T-helper 1 cell treated with Interleukin-12 subunit alpha and Interleukin-12 subunit beta and Interleukin-4 antibody, amounts not matched to agents 30 ng/mL and 1 ng/mL, for 36 hours (primary cell): ENCODE measurements around the gene RUNX3. TPM values are rescaled to one million over a fixed set of nuclear protein-coding genes. Genes with fewer than 3 reads are reported as not detected.
"Not testable (repeated sequence)": the region's sequence is repeated elsewhere in the genome, so short reads cannot be mapped to it uniquely, and the experiment has no call there.

Experiments
- intact Hi-C: fragments of 100-400 bp; cut with micrococcal nuclease; formaldehyde crosslinking; loops from one replicate; pipeline ENCODE4 v1.15.1; 2024
- total RNA-seq: library from RNA; stranded (reverse); gene quantifications from 2 replicates; pipeline ENCODE4 v1.2.3, GENCODE V29; 2022

RUNX3 gene
- total RNA-seq = 179 and 186 TPM in 2 replicates

DNA sequence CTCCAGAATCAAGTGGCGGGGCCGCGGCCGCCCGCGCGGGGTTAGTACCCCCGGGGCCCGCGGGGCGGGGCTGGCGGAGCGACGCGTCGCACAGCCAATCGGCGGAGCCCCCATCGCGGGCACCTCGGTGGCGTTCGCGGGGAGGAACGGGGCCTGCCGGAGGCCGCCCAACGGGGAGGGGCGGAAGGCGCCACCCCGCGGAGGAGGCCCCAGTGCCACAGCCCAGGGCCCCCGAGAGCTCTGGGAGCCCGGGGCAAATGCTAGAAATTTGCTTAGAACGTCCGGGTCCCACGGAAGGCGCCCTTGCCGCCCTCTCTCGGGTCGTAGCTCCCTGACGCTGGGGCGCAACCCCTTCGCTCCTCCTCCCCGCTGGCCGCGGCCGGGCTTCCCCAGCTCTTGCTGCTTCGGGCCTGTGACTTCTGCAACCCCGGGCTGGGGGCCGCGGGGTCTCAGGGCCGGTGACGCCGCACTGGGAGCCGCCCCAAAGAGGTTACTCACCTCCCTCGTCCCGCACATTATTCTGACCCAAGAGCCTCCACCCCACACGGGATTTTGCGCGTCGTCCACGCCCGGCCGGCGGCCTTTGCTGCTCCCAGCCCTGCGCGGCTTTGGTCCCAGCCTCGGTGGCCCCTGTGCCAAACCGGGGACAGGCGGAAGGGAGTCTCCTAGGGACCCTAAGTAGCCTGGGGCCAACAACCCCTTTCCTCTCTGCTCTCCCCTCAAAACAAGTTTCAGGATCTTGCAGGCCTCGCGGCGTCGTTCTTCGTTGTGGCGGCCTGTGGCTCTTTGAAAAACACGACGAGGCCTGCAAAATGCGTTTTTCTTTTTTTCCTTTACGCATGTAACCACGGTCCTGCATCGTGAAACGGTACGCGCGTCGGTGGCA, at the start of gene RUNX3:
Gene RUNX3, minus strand, starts transcription at position 17 of the 886 bp plus-strand sequence. CDS start 408 bp downstream, outside the sequence.
- intact Hi-C loops = loop anchor here (1.0 kb wide), 3 partner anchors 25 to 107 kb away; no protein-coding TSS in a partner anchor

DNA sequence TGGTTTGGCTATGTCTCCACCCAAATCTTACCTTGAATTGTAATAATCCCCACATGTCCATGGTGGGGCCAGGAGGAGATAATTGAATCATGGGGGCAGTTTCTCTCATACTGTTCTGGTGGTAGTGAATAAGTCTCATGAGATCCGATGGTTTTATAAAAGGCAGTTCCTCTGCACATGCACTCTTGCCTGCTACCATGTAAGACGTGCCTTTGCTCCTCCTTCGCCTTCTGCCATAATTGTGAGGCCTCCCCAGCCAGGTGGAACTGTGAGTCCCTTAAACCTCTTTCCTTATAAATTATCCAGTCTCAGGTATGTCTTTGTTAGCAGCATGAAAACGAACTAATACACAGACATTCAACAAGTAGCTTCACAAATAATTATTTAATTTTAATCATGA, 49.2 kb upstream of the RUNX3 start:
- intact Hi-C loops = not testable (repeated sequence)

DNA sequence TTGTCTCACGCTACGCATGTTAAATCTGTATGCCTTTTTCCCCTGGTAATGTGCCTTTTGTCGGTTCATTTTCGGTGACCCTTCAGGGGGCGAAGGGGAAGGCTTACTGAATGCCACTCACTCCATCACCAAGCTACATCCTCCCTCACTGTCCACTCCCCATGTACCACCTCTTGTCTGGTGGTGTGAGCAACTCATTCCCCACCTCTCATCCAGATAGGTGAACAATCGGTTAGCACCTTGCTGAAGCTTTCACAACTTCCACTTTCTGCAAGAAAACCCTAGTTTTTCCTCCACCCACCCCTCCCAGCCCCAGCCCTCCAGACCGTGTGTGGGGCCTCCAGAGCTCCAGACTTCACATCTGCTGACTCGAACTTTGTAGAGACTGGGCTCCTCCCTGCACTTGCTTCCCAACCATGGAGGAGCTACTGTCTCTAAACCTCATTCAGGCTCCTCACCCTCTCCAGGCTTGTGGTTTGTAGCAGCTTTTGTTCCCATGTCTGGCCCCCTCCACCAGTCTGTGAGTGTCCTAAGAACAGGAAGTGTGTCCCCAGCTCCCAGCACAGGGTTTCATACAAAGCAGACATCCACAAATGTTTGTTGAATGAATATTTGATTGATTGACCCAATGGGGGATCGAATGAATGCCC, 48.4 kb upstream of the RUNX3 start:
- intact Hi-C loops = no loop called here

DNA sequence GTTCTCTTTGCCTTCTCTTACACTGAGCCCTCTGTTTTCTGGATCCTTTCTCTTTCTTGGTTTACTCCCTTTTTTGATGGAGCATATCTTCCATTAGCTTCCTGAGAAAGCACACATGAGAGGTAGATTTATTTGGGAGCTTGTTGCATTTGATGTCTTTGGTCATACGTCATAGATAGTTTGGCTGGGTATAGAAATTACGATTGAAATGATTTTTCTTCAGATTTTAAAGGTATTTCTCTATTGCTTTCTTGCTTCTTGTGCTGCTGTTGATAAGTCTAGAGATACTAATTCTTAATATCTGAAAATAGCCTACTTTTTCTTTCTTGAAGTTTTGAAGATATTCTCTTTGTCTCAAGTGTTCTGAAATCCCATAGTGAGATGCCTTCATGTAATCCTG, 45.3 kb upstream of the RUNX3 start:
- intact Hi-C loops = no loop called here

DNA sequence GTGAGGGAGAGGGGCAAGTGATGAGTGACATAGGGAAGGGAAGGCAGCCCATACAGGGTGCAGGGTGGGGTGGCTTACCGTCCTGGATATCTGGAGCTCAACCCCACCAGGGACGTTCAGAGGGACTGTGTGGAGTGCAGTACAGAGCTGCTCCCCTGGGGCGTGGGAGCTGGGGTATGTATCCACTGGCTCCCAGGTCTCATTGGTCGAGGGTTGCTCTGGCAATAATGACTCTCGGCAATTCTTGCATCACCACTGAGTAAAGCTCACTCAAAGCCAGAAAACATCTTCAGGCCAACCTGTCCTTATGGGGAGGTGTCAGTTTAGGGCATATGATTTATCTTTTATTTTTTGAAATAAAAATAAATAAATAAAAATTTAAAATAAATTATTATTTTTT, 43.2 kb upstream of the RUNX3 start:
- intact Hi-C loops = no loop called here

DNA sequence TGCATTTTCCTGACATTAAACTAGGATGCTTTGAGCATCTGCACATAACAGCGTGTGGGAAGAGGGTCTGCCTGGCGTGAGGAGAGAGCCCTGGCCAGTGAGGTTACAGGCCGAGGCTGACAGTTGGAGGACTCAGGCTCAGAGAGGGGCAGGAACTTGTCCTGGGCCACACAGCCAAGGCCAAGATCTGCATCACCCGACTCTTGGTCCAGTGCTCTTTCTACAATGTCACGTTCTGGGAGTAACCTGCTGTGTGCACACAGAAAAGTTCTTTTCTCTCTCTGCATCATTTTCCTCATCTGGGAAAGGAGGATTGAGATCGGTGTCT, 42.8 kb upstream of the RUNX3 start:
- intact Hi-C loops = no loop called here

DNA sequence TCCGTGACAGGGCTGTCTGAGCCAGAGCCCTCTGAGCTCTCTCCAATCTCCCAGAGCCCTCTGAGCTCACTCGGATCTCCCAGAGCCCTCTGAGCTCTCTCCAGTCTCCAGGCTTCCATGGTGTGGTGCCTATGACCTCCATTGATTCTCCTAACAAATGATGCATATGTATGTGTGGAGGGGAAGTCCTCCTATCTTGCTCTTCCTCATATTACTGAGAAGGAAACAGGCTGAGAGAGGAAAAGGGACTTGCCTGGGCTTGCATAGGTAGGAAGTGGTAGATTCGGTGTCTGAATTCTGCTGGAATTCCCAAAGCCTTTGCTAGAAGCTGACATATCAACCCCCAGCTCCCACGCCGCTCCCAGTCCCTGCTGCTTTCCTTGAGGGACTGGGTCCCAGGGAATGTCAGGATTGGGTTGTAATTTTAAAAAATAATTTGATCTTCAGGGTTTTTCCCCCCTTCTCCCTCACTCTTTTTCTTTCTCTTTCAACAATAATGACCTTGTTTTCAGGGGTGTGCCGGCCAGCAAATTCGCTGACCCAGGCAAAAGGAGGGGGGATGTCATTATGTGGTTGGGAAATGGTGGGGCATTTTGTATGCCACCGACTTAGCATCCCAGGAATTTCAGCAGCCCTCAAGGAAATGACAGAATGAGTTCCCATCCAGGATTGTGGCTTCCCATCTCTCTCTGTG, 42.3 kb upstream of the RUNX3 start:
- intact Hi-C loops = no loop called here

DNA sequence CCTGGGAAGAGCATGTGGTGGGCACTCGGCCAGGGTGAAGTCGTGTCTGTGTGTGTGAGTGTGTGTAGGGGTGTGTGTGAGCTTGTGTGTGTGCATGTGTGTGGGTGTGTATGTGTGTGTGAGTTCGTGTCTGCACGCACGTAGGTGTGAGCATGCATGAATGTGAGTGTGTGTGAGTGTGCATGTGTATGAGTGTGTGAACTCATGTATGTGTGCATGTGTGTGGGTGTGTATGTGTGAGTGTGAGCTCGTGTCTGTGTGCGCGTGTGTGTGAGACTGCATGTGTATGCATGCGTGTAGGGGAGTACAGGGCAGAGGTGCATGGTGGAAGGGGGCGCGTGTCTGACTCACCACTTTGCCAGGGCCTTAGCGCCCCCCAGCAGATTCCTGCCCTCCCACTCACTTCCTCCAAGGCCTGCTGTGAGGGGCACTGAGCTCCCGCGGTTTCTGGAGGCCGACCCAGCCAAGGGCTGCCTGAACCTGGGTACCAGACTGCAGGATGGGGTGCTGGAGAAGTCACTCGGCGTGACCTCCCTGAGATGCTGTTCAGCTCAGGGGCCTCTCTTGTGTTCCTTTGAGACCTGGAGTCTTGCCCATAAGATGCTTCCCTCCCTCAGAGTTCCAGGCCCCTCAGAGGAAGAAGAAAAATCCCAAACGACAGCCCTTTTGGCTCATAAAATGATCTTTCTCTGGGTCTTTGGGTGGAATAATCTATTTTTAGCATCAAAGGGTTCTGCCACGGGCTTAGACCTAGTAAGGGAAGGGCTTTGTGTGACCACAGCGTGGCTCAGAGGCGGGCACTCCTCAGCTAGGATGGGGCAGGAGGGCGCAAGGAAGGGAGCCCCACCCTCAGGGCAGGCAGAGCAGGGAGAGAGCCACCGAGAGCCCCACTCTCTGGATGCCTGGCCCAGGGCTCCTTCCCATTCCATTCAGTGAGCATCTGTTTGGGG, 41.1 kb upstream of the RUNX3 start:
- intact Hi-C loops = no loop called here

DNA sequence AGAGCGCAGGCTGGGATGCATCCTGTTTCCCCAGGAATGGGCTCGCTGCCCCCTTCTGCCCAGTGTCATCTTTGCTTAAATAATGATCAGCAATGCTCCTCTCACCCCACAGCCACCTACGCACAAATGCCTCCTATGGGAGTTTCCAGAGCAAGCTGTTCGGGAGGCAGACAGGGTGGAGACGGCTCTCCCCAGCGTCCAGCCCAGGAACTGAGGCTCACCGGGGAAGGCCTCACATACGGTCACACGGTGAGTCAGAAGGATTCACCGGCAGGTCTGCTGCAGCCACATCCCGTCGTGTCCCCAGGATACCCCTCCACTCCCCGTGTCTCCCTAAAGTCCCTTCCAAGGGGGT, 40.3 kb upstream of the RUNX3 start:
- intact Hi-C loops = no loop called here

DNA sequence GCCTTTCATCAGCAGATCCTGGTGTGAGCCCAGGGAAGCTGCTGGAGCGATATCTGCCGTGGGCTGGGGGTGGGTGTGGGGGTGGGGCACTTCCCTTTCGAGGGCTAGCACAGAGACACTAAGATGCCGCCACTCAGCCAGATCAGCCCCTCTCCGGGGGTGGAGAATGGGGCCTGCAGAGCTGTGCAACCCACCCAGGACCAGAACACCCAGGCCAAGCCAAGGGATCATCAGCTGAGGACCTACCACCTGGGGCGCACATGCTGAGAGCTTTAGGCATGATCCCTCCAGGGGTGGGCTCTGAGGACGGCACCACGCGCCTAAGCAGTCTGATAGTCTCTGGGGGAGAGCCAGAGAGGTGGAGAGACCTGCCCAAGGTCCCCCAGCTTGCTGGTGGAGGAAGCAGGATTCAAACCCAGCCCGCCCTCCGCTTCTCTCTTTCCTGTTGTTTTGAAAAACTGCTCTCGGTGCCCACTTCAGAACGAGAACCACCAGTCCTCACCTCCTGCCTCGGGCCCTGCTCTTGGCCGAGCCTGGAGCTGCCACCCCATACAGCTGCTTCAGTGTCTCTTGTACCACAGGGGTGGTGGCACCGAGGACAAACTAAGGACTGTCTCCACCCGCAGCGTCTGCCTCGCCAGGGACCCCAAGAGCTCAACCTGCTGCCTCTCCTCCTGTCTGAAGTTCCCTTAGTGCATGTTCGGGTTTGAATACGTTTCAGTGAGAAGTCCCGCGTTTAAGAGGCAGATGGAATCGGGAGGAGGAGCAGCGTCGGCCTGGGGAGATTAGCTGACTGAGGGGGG, 39.7 kb upstream of the RUNX3 start:
- intact Hi-C loops = loop anchor here (10.0 kb wide), 1 partner anchor 265 kb away; the partner anchor contains the start of gene SYF2

DNA sequence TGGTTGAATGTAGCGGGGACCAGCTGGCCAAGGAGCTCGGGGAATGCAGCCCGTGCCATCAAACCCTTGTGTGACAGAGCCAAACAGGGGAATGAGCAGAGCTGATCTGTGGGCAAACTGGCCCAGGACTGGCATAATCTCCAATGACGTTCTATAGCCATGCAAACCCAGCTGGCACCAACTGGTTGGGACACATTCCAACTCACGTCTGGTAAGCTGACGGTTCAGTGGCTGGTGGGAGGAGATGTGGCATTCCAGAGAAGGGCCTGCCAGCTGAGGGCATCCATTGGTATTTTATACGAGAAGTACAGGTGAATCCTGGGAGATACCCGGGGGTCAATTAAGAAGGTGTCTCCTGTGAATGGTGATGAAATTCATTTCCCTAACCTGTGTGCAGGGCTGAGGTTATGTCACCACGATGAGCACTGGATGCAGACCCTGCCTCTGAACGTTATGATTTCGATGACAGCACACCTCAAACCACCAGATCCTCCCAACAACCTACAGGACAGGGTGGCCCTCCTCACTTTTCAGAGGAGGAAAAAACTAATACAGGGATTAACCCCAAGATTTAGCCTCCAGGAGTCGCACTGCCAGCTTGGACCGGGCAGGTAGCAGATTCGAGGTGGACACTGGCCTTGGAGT, 39.0 kb upstream of the RUNX3 start:
- intact Hi-C loops = loop anchor here (10.0 kb wide), 1 partner anchor 266 kb away; the partner anchor contains the start of gene SYF2

DNA sequence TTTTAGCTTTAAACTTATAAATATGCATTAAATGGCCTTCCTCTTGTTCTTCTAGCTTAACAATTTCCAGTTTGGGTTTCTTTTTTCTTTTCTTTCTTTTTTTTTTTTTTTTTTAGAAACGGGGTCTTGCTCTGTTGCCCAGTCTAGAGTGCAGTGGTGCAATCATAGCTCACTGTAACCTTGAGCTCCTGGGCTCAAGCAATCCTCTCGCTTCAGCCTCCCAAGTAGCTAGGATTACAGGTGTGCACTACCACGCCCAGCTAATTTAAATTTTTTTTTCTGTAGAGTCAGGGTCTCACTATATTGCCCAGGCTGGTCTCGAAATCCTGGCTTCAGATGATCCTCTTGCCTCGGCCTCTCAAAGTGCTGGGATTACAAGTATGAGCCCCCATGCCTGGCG, 37.9 kb upstream of the RUNX3 start:
- intact Hi-C loops = loop anchor here (2.0 to 10.0 kb wide), 4 partner anchors 15 to 267 kb away; partner anchors contain the start of gene SYF2

DNA sequence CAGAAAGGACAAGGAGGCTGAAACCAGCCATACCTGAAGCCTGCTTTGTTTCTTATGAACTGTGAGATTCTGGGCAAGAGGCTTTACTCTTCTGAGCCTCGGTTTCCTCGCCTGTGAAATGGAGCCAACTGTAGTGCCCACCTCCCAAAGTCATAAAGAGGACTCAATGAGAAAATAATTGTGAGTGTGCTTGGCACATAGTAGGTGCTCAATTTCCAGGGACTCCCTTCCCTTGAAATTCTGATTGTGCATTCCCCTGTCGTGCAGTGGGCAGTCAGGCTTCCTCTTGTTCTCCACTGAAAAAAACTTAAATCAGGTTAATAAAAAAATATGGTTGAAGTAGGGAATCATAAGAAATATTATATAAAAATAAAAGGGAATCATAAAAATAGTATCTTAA, 37.5 kb upstream of the RUNX3 start:
- intact Hi-C loops = loop anchor here (2.0 to 10.0 kb wide), 4 partner anchors 15 to 267 kb away; partner anchors contain the start of gene SYF2

DNA sequence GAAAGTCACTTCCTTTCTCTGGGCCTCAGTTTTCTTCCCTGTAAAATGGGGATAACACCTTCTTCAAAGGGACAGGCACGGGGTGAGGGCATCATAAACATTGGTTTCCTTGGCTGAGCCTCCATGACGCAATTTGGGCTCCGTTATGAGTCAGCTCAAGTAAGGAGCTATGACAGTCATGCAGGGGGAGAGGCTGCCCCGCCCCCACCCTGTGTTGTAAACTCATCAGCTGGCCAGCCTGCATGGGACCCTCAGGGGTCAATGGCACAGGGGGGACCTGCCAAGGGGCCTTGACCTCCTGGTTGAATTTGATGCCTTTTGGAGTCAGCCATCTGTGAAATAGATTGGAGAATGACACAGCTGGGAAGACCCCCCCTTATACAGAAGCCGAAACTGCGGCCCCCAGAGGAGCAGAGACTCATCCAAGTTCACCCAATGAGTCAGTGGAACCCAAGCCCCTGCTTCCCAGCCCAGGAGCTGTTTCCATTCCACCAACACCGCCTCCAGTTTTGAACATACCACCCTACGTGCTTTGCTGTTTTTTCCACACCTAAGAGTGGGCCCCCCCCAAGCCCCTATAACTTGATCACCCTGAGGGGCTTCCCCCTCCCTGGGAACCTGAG, 36.8 kb upstream of the RUNX3 start:
- intact Hi-C loops = loop anchor here (1.0 to 10.0 kb wide), 7 partner anchors 7 to 268 kb away; partner anchors contain the start of gene SYF2

DNA sequence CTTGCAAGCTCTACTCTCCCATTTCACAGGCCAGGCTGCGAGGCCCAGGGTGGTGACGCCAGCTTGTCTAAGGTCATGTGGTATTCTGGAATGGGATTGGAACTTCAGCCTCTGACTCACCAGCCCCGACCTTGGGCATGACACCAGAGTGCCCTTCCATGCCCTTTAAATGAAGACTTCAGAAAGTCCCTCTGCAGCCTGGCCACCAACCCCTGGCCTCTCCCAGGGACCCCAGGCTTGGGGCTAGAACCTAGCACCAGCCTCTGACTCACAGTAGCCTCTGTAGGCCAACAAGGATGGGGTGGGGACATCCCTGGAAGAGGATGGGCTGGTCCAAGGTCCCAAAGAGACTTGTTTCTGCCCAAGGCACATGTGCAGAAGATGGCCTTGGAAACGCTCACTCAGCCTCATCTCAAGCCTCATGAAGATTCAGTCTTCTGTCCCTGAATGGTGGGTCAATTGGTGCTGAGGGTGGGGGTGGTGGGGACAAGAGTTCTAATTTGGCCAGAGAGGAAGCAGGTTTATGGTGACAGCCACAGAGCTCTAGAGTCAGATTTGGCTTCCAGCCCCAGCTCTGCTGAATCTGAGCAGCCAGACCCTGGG, 36.1 kb upstream of the RUNX3 start:
- intact Hi-C loops = loop anchor here (1.0 to 10.0 kb wide), 7 partner anchors 8 to 269 kb away; partner anchors contain the start of gene SYF2

DNA sequence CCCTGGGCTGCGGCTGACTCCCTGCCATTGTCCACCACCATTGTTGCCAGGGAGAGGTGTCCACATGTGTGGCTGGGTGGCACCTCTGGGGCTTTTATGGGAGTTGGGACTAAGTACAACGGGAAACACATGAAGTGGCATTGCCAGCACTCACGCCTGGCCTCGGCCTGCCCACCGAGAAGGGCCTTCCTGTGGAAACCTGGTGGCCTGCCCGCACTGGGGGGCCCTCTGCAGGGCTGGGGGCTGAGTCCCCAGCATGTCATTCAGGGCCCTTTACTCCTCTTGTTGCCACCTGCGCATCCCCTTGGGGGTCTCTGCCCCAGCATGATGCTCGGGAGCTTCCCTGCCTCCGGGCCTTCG, 35.5 kb upstream of the RUNX3 start:
- intact Hi-C loops = loop anchor here (1.0 to 10.0 kb wide), 3 partner anchors 35 to 269 kb away; partner anchors contain the start of genes RUNX3 and SYF2

DNA sequence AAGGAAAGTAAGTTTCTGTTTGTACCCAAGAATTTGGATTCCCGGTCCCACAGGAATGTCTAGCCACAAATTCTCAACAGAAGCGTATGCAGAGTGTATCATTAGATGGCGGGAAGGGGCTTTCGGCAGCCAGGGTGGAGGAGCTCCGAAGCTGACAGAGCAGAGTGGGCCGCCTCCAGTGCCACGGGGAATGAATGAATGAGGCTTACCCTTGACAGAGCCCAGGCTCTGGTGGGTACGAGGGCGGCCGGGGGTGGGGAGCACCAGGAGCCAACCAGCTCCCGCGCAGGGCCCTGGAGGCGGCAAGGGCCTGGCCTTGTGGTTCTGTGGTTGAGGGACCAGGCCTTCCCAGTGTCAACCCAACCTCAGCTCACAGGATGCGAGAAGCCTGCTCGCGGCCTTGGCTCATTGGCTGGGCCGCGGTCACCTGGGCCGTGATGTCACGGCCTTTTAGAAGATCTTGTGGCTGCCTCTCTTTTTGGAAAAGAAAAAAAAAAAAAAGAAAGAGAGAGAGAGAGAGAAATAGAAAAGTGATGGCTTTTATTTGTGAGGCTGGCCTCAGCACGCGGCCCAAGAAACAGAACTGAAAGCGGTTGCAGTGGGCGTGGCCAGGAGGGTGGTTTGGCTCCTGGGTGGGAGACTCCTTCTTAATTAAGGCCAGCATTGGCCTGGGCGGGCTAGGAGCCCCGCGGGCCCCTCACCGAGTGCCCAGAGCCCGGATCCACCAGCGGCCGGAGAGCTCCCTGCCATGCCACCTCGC, 34.9 kb upstream of the RUNX3 start:
- intact Hi-C loops = loop anchor here (1.0 to 10.0 kb wide), 3 partner anchors 35 to 270 kb away; partner anchors contain the start of genes RUNX3 and SYF2
